NCI-H526 (cell line): ENCODE measurements around the gene ODF2L.

Experiments used
- DNase-seq, 2 experiments: peaks; one replicate each; lab custom pipeline; 2025; lab: John Stamatoyannopoulos, UW

ODF2L gene, protein sequence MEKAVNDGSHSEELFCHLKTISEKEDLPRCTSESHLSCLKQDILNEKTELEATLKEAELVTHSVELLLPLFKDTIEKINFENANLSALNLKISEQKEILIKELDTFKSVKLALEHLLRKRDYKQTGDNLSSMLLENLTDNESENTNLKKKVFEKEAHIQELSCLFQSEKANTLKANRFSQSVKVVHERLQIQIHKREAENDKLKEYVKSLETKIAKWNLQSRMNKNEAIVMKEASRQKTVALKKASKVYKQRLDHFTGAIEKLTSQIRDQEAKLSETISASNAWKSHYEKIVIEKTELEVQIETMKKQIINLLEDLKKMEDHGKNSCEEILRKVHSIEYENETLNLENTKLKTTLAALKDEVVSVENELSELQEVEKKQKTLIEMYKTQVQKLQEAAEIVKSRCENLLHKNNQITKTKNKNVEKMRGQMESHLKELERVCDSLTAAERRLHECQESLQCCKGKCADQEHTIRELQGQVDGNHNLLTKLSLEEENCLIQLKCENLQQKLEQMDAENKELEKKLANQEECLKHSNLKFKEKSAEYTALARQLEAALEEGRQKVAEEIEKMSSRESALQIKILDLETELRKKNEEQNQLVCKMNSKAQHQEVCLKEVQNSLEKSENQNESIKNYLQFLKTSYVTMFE

GRCh38 chr1:86395751-86396497, at the start of gene ODF2L:
Gene ODF2L (minus strand): TSS chr1:86396323. CDS start chr1:86387027, 9,296 bp downstream.
- DNase-seq, result peak; percentile 75 to 89

- no peak for DNase-seq
Observed at GRCh38 chr1:86445919-86446318, 49.8 kb upstream of the ODF2L start.

DNA sequence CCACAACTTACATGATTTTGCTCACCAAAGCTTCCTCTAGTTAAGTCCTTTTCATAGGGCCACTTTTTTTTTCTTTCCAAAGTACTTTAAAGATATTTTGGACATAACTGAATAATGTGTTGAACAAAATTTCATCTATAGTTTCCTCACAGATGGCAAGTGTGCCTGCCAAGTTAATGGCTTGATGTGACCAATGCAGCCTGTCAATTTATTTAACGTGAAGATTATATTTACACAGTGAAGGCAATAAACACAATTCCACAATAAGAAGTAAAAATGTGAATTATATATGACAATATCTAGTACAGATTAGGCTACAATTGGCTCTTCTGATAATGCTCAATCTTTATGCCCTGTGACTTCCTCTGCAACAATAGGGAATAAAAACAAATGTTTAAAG, 45.9 kb upstream of the ODF2L start:
- DNase-seq, result no peak

DNA sequence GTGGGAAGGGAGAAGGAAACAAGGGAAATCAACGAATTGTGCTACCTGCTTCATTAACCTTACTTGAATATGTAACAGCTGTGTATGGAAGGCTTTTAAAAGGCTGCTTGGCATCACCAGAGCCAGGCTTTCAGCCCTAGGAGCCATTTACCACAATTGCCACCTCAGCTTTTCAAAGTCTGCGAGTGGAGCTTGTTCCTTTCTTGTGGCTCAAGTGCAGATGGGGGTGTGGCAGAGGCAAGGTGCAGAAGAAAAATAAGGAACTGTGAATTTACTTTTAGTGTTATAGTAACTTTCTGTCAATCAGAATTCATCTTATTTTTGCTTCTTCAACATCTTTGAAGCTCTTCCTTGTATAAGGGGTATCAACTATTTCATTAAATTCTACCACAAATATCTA, 45.5 kb upstream of the ODF2L start:
- DNase-seq, result no peak

GRCh38 chr1:86436041-86436440, 39.9 kb upstream of the ODF2L start:
- no peak for DNase-seq

GRCh38 chr1:86435327-86435726, 39.2 kb upstream of the ODF2L start:
- DNase-seq, result no peak

DNA sequence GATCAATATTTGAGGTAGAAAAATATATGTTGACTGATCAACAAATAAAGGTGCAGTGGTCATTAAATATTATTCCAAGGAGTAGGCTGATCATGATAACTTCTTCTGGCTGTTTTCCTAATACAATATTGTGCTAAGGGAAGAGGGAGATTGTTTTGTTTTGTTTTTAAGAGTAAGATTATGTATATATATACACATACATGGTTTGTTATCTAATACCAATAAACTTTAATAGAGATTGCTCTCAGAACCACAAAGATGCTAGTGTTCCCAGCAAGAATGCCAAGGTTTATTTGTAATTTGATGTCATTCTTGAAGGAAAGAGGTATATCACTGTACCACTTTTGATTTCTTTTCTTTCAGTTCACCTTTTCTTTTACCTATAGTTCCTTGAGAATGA, 37.9 kb upstream of the ODF2L start:
- DNase-seq, result no peak

DNA sequence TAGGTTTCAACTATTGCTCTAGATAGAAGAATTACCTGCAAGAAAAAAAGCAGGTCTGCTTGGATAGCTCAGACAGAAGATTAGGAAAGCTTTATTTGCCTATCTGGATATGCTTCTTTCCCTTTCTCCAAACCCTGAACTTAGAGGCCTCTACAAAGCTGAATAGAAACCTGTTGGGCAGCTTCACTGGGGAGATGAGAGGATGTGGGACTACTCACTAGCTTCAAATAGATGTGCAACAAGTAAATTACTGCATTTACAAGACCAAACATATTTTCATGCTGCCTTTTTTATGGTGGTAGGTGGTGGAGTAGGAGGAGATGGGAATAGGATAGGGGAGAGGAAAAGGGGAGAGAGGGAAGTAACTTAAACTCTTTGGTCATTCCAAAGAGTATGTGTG, 34.3 kb upstream of the ODF2L start:
- DNase-seq, result no peak

- no peak for DNase-seq
Observed at GRCh38 chr1:86429835-86430234, 33.7 kb upstream of the ODF2L start.

DNA sequence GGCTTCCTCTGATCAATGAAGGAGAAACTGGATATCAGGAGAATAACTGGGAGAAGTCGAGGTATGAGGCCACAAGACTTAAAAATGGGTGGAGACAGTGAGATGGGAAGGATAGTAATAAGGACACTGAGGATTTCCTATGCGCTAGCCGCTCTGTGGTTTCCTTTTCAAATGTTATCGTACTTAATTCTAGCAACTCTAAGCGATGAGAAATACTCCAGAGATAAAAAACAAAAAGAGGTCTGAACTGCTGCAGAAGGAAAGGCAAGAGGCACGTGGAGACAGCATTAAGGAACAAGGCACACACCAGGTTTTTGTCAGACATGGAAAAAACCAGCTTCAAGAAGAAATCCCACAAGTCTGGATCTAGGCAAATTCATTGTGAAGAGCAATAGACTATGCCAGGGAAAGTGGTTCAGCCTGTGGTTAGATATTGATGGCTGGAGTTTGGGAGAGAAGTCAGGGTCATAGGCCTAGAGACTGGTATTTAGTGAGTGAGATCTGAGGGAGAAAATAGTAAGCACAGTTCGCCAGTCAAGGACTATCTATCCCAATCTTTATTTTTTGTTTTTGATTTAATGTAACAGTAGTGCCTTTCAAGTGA, 33.1 kb upstream of the ODF2L start:
- DNase-seq, result no peak

DNA sequence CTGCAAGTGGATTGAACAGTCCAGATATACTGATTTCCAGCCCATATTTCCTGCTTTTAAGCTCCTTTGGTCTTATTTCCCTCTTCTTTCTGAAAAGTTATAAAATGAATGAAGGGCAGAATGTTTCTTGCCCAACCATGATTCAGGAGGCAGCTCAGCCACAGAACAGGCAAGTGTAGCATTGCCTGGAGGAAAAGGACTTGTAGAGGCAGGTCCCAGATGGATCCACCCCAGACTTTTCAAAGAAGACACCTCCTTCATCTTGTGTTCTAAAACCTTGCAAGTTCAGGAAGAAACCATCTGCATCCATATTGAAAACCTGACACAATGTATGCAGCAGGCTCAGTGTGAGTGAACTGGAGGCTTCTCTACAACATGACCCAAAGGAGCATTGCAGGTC, 27.8 kb upstream of the ODF2L start, which contains the start of gene CLCA2:
Gene CLCA2 (plus strand): TSS at position 299 of the 400 bp plus-strand sequence. CDS start 77 bp downstream, at position 376.
- no peak for DNase-seq

- no peak for DNase-seq
Observed at GRCh38 chr1:86423473-86423872, 27.4 kb upstream of the ODF2L start.

DNA sequence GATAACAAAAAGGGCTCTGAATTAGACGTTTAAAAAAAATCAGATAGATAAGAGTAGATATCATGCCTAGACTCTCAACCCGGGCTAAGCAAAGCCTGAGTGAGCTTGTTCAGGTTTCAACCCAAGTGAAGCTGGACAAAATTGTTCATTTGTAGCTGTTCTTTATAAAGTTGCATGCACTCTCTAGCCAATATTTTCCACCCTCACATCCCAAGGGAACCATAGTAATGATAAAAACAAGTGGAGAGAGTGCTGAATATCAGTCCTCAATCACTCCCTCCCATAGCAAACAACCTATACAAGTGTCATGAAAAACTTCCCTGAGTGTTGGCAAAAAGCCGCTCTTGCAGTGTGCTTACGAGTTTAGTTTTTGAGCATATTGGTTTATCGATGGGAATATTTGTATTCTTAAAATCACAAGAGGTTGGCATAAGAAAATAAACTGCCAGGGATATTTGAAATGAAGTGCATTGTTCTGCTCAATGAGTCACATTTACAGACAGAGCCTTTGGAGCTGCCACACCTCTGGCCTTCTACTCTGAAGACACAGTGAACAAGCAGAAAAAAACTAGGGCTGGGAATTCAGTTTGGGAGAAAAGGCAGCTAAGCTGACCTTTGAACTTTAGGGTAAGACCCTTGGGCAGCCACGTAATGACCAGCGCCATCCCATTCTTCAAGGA, 25.6 kb upstream of the ODF2L start:
- DNase-seq, result no peak

DNA sequence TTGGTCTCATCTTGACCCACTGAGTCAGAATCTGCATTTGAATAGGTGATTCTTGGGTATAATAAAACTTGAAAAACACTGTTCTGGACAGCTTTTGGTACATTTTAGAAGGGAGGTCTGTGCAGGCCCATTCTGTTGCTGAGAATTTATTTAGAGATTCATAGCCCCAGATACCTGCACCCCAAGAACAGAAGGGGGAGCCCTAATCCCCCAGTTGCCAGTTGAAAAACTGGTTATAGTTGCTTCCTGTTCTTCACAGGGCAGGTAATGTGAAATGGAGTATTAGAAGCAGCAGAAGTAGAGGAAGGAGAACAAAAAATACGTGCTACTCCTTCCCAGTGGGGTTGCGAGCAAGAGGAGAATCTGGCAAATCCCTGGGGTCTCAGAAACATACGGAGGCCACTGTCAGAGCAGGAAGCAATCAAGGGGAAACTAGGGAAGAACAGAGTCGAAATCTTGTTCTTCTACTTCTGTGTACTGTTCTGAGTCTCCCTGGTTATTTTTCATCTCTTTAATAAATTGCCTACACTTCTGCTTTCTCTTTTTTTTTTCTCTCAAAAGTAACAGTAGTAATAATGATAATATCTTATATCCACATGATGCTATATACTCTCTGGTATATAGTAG, 23.3 kb upstream of the ODF2L start:
- DNase-seq, result peak in 1 of 2 experiments; percentile 24

- DNase-seq, result no peak
Observed at GRCh38 chr1:86416343-86416742, 20.2 kb upstream of the ODF2L start.

DNA sequence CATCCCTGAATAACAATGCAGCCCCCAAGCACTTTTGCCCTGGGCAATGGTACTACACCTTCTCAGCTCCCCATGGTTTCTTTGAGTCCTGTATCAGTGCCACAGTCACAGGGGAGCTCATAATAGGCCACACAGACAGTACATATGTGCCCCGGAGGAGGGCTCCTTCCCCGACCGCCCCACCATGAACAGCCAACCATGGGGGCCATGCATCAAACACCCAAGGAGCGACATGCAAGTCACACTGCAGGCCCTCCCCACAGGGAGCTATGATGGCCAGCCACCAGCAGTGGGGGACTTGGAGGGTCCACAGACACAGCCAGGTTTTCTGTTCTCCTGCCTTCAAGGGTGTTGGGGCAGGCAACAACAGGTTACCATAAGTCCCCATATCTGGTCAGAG, 14.8 kb upstream of the ODF2L start:
- no peak for DNase-seq

GRCh38 chr1:86409416-86410021, 13.4 kb upstream of the ODF2L start:
- DNase-seq, result no peak

GRCh38 chr1:86396498-86396890, 371 bp upstream of the ODF2L start:
- DNase-seq, result no peak

DNA sequence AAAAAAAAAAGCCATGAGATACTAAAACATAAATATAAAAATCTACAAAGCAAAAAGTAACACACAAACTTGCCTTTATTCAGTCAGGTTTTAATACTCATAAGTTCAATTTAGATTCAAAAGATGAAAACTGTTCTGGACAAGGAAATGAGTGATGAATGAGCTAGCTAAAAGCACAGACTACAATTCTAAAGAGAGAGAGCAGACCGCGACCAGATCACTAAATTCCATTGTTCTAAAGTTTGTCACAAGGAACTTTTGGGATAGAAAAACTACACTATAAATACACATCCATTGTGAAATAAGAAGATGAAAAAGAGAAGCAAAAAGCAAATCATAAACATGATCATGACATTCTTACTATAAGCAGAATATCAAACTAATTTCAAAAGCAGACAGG, 1.7 kb downstream of the ODF2L start:
- DNase-seq, result no peak

- DNase-seq, result no peak
Observed at GRCh38 chr1:86389307-86389706, 6.8 kb downstream of the ODF2L start.

GRCh38 chr1:86388777-86389176, 7.3 kb downstream of the ODF2L start:
- DNase-seq, result no peak
